SK-N-SH treated with all-trans-retinoic acid at 6 μM for 48 hours (cell line): ENCODE measurements around the gene CDA.

Experiments
- CSDC2 ChIP-seq: fragments of 250-450 bp; sonication (Bioruptor Pico); IDR thresholded peaks from 2 replicates; pipeline ENCODE4 v1.5.0; 2020; ENCODE audit warnings: mild to moderate bottlenecking, moderate library complexity
- GLIS3 ChIP-seq: fragments of 250-450 bp; sonication (Bioruptor Pico); IDR thresholded peaks from 2 replicates; pipeline ENCODE4 v1.5.0; 2020; ENCODE audit warnings: mild to moderate bottlenecking, moderate library complexity
- TF ChIP-seq, protein P1 (sequence below): fragments of 250-450 bp; sonication (Bioruptor Pico); IDR thresholded peaks from 2 replicates; pipeline ENCODE4 v1.8.0; 2020; ENCODE audit warnings: mild to moderate bottlenecking, moderate library complexity, borderline replicate concordance
- TF ChIP-seq, protein P2 (sequence below): fragments of 250-450 bp; sonication (Bioruptor Pico); IDR thresholded peaks from 2 replicates; pipeline ENCODE4 v1.5.1; 2020; ENCODE audit warnings: low read depth, mild to moderate bottlenecking, moderate library complexity

DNA sequence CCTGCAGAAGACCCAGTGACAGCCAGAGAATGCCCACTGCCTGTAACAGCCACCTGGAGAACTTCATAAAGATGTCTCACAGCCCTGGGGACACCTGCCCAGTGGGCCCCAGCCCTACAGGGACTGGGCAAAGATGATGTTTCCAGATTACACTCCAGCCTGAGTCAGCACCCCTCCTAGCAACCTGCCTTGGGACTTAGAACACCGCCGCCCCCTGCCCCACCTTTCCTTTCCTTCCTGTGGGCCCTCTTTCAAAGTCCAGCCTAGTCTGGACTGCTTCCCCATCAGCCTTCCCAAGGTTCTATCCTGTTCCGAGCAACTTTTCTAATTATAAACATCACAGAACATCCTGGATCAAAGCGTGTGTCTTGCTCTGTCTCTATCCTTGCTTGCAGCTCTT lies 29.7 kb downstream of the CDA start:
- no peak for TF ChIP-seq GLIS3 (CRISPR knock-in tag)
- no peak for TF ChIP-seq CSDC2 (CRISPR knock-in tag)
- TF ChIP-seq, protein P1, sequence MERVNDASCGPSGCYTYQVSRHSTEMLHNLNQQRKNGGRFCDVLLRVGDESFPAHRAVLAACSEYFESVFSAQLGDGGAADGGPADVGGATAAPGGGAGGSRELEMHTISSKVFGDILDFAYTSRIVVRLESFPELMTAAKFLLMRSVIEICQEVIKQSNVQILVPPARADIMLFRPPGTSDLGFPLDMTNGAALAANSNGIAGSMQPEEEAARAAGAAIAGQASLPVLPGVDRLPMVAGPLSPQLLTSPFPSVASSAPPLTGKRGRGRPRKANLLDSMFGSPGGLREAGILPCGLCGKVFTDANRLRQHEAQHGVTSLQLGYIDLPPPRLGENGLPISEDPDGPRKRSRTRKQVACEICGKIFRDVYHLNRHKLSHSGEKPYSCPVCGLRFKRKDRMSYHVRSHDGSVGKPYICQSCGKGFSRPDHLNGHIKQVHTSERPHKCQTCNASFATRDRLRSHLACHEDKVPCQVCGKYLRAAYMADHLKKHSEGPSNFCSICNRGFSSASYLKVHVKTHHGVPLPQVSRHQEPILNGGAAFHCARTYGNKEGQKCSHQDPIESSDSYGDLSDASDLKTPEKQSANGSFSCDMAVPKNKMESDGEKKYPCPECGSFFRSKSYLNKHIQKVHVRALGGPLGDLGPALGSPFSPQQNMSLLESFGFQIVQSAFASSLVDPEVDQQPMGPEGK, result no peak
- TF ChIP-seq, protein P2, sequence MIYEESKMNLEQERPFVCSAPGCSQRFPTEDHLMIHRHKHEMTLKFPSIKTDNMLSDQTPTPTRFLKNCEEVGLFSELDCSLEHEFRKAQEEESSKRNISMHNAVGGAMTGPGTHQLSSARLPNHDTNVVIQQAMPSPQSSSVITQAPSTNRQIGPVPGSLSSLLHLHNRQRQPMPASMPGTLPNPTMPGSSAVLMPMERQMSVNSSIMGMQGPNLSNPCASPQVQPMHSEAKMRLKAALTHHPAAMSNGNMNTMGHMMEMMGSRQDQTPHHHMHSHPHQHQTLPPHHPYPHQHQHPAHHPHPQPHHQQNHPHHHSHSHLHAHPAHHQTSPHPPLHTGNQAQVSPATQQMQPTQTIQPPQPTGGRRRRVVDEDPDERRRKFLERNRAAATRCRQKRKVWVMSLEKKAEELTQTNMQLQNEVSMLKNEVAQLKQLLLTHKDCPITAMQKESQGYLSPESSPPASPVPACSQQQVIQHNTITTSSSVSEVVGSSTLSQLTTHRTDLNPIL (CRISPR knock-in tag), result no peak
